Coronary artery (tissue), 2 donors: ENCODE data around the gene PPP3CA.
A peak's percentile ranks its signal among the peaks of the same experiment; 100 is the strongest.

Source experiments
- DNase-seq: peaks from one replicate; pipeline ENCODE4 v3.0.0-alpha.2; 2017; ENCODE audit warnings: low spot score
- H3K27ac ChIP-seq, 2 donors: fragments of 200-600 bp; sonication (generic); one replicate each; pipeline ENCODE4 v1.5.1; 2016 to 2019
- H3K4me3 ChIP-seq: fragments of 200-600 bp; sonication (generic); 2 replicates; pipeline ENCODE4 v1.5.1; 2016; ENCODE audit warnings: mild to moderate bottlenecking, moderate library complexity
- CTCF ChIP-seq: fragments of 200-600 bp; sonication (generic); IDR thresholded peaks from one replicate; pipeline ENCODE4 v1.5.1; 2019; ENCODE audit warnings: antibody characterized with exemption

The PPP3CA gene

DNA sequence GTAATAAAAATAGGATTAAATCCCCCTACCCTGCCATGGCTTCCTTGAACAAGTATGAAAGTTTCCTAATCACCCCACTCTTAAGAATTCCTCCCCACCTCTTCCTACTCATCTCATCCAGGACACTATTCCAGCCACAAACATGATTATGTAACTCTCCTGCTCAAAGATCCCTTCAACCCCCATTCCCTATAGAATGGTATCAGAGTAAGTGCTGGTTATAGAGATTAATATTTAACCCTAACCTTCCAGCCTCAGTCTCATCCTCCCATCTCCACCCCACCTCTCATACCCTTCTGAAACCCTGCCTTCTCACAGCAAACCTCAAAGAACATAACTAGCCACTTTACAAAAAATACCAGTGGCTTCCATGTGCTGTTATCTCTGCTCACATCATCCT, 155.1 kb downstream of the PPP3CA start:
- TF ChIP-seq CTCF = no peak
- H3K4me3 ChIP-seq = peak overlapping the region; percentile 57
- no peak for DNase-seq
- H3K27ac ChIP-seq = peak overlapping the region; percentile 50 to 83

GRCh38 chr4:101191302-101192098, 155.8 kb downstream of the PPP3CA start:
- Histone ChIP-seq H3K4me3 (peak overlapping the region; percentile 57), H3K27ac (peak overlapping the region; percentile 50 to 83)
- DNase-seq = peak; percentile 89
- no peak for TF ChIP-seq CTCF

- DNase-seq = no peak
- no peak for TF ChIP-seq CTCF
- Histone ChIP-seq H3K4me3 (no peak overlapping the region), H3K27ac (peak overlapping the region in 1 of 2 donors; percentile 83)
Measured at GRCh38 chr4:101190751-101191150, 156.6 kb downstream of the PPP3CA start.

GRCh38 chr4:101188906-101189305, 158.4 kb downstream of the PPP3CA start:
- TF ChIP-seq CTCF = no peak
- no peak overlapping the region for H3K4me3 ChIP-seq
- DNase-seq = no peak
- no peak overlapping the region for H3K27ac ChIP-seq

GRCh38 chr4:101187841-101188240, 159.5 kb downstream of the PPP3CA start:
- no peak for DNase-seq
- no peak for TF ChIP-seq CTCF
- Histone ChIP-seq H3K27ac (no peak overlapping the region), H3K4me3 (no peak overlapping the region)

GRCh38 chr4:101186567-101187184, 160.7 kb downstream of the PPP3CA start:
- no peak for TF ChIP-seq CTCF

GRCh38 chr4:101184668-101185067, 162.7 kb downstream of the PPP3CA start:
- H3K27ac ChIP-seq = no peak overlapping the region
- no peak for TF ChIP-seq CTCF
- H3K4me3 ChIP-seq = no peak overlapping the region
- no peak for DNase-seq

More at GRCh38 chr4:101186567-101187184, 160.7 kb downstream of the PPP3CA start:
- no peak for DNase-seq
- H3K4me3 ChIP-seq = no peak overlapping the region
- H3K27ac ChIP-seq = no peak overlapping the region
